ENCODE data around the gene MLF2. TPM values are rescaled to one million over a fixed set of nuclear protein-coding genes. Genes with fewer than 3 reads are reported as not detected.

The MLF2 gene
- total and polyA plus RNA-seq, 2 of the 13 experiments (the other 11 are each of a cell fraction or from before 2014, with no cell fraction given) = 88.1 to 167 TPM

DNA sequence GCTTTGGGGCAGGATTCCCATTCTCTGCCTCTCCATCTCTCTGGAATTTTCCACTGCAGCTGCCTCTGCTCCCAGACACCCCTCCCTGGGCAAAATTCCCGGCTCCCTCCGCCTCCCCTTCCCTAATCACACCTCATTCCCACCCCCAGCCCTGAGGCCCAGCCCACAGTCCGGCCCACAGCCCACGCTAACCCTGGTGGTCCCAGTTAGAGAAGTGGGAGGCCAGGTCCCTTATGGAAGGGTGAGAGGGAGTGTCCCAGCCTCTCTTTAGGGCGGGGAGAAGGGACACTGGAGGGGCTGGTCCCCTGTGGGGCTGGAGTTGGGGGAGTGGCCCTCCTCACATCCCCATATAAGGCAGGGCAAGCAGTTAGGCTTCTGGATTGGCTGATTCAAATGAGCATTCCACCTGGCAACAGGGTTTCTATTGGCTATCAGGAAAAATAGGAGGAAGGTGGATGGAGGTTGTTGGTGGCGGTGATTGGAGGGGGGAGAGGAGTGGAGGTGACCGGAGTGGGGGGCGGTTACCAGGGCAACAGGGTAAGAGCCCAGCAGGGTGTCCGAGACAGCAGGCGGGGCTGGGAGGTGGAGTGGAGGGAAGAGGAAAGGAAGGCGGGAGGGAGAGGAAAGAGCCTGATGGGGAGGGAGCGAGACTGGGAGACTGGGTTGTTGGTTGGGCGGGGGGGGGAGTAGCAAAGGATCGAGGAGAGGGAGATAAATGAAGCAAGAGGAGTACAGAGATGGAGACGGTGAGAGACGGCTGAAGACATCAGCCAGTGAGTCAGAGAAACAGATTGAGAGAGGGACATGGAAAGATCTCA, 11.3 kb upstream of the MLF2 start (continued):
- TF ChIP-seq, protein P1, sequence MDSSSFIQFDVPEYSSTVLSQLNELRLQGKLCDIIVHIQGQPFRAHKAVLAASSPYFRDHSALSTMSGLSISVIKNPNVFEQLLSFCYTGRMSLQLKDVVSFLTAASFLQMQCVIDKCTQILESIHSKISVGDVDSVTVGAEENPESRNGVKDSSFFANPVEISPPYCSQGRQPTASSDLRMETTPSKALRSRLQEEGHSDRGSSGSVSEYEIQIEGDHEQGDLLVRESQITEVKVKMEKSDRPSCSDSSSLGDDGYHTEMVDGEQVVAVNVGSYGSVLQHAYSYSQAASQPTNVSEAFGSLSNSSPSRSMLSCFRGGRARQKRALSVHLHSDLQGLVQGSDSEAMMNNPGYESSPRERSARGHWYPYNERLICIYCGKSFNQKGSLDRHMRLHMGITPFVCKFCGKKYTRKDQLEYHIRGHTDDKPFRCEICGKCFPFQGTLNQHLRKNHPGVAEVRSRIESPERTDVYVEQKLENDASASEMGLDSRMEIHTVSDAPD (CRISPR knock-in tag; IDR thresholded peaks at IDR 0.05) = no peak
- TF ChIP-seq MBD4 (IDR thresholded peaks at IDR 0.05; ENCODE audit: borderline replicate concordance, low read length) (no peak), KDM5B (CRISPR knock-in tag; IDR thresholded peaks at IDR 0.05; ENCODE audit: borderline replicate concordance) (peak; percentile 42; the same call in 1 of the 2 replicates), ZNF510 (CRISPR knock-in tag; IDR thresholded peaks at IDR 0.05; ENCODE audit: low read depth) (no peak), EZH2 (conservative IDR thresholded peaks at IDR 0.05; ENCODE audit: low read depth, low read length) (no peak), HDAC1 (CRISPR knock-in tag; IDR thresholded peaks at IDR 0.05) (peak; percentile 75), ZMAT3 (CRISPR knock-in tag; conservative IDR thresholded peaks at IDR 0.05) (no peak), ZNF567 (CRISPR knock-in tag; IDR thresholded peaks at IDR 0.05; ENCODE audit: borderline replicate concordance) (no peak), NFYB (CRISPR knock-in tag; IDR thresholded peaks at IDR 0.05) (peak; percentile 80), POLR2AphosphoS5 (IDR thresholded peaks at IDR 0.05; ENCODE audit: low read depth, low read length) (peak; percentile 74), ZNF615 (CRISPR knock-in tag; IDR thresholded peaks at IDR 0.05; ENCODE audit: borderline replicate concordance) (no peak), GFI1 (CRISPR knock-in tag; IDR thresholded peaks at IDR 0.05; ENCODE audit: borderline replicate concordance) (no peak), ZNF782 (CRISPR knock-in tag; IDR thresholded peaks at IDR 0.05; ENCODE audit: borderline replicate concordance) (no peak), MEIS1 (CRISPR knock-in tag; IDR thresholded peaks at IDR 0.05; ENCODE audit: borderline replicate concordance) (no peak), HMGA1 (CRISPR knock-in tag; conservative IDR thresholded peaks at IDR 0.05) (no peak), TARDBP (CRISPR knock-in tag; IDR thresholded peaks at IDR 0.05) (0 out of 2 replicates have a peak, but pooled peaks have one; percentile 25), HIVEP1 (CRISPR knock-in tag; IDR thresholded peaks at IDR 0.05) (0 out of 2 replicates have a peak, but pooled peaks have one; percentile 29)
- TF ChIP-seq, protein P2, sequence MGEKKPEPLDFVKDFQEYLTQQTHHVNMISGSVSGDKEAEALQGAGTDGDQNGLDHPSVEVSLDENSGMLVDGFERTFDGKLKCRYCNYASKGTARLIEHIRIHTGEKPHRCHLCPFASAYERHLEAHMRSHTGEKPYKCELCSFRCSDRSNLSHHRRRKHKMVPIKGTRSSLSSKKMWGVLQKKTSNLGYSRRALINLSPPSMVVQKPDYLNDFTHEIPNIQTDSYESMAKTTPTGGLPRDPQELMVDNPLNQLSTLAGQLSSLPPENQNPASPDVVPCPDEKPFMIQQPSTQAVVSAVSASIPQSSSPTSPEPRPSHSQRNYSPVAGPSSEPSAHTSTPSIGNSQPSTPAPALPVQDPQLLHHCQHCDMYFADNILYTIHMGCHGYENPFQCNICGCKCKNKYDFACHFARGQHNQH (CRISPR knock-in tag; IDR thresholded peaks at IDR 0.05) = no peak
- TF ChIP-seq, protein P3, sequence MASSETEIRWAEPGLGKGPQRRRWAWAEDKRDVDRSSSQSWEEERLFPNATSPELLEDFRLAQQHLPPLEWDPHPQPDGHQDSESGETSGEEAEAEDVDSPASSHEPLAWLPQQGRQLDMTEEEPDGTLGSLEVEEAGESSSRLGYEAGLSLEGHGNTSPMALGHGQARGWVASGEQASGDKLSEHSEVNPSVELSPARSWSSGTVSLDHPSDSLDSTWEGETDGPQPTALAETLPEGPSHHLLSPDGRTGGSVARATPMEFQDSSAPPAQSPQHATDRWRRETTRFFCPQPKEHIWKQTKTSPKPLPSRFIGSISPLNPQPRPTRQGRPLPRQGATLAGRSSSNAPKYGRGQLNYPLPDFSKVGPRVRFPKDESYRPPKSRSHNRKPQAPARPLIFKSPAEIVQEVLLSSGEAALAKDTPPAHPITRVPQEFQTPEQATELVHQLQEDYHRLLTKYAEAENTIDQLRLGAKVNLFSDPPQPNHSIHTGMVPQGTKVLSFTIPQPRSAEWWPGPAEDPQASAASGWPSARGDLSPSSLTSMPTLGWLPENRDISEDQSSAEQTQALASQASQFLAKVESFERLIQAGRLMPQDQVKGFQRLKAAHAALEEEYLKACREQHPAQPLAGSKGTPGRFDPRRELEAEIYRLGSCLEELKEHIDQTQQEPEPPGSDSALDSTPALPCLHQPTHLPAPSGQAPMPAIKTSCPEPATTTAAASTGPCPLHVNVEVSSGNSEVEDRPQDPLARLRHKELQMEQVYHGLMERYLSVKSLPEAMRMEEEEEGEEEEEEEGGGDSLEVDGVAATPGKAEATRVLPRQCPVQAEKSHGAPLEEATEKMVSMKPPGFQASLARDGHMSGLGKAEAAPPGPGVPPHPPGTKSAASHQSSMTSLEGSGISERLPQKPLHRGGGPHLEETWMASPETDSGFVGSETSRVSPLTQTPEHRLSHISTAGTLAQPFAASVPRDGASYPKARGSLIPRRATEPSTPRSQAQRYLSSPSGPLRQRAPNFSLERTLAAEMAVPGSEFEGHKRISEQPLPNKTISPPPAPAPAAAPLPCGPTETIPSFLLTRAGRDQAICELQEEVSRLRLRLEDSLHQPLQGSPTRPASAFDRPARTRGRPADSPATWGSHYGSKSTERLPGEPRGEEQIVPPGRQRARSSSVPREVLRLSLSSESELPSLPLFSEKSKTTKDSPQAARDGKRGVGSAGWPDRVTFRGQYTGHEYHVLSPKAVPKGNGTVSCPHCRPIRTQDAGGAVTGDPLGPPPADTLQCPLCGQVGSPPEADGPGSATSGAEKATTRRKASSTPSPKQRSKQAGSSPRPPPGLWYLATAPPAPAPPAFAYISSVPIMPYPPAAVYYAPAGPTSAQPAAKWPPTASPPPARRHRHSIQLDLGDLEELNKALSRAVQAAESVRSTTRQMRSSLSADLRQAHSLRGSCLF (CRISPR knock-in tag; IDR thresholded peaks at IDR 0.05; ENCODE audit: borderline replicate concordance) = no peak
- TF ChIP-seq, protein P4, sequence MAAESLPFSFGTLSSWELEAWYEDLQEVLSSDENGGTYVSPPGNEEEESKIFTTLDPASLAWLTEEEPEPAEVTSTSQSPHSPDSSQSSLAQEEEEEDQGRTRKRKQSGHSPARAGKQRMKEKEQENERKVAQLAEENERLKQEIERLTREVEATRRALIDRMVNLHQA (CRISPR knock-in tag; IDR thresholded peaks at IDR 0.05) = no peak
- TF ChIP-seq, protein P5, sequence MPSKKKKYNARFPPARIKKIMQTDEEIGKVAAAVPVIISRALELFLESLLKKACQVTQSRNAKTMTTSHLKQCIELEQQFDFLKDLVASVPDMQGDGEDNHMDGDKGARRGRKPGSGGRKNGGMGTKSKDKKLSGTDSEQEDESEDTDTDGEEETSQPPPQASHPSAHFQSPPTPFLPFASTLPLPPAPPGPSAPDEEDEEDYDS (CRISPR knock-in tag; IDR thresholded peaks at IDR 0.05) = peak; percentile 48; the same call in 1 of the 2 replicates
